Mesenchymal stem cell (in vitro differentiated cells and primary cell): Measurements from ENCODE around the gene CD1E.

Experiments used
- DNase-seq: peaks from one replicate; pipeline ENCODE4 v3.0.0-alpha.2; 2013
- H2AFZ ChIP-seq: one replicate; pipeline ENCODE4 v1.6.1; 2013; ENCODE audit warnings: low read depth, mild to moderate bottlenecking, control low read depth, inconsistent platforms, low read length, moderate library complexity
- H2AK5ac ChIP-seq: 2 replicates; pipeline ENCODE4 v1.6.1; 2013; ENCODE audit warnings: low read length, moderate library complexity, mild to moderate bottlenecking, inconsistent platforms; ENCODE audit not compliant: severe bottlenecking
- H2BK120ac ChIP-seq: one replicate; pipeline ENCODE4 v1.6.1; 2013; ENCODE audit warnings: low read depth, mild to moderate bottlenecking, inconsistent platforms, low read length, moderate library complexity
- H2BK12ac ChIP-seq, 2 experiments: one replicate each; pipeline ENCODE4 v1.6.1; 2013; ENCODE audit warnings: inconsistent platforms in 2 of 2, low read length in 2 of 2, mild to moderate bottlenecking in 2 of 2, moderate library complexity in 2 of 2, control low read depth in 1 of 2
- H2BK15ac ChIP-seq: one replicate; pipeline ENCODE4 v1.6.1; 2013; ENCODE audit warnings: mild to moderate bottlenecking, low read depth, inconsistent platforms; ENCODE audit not compliant: poor library complexity, severe bottlenecking
- H2BK5ac ChIP-seq: 2 replicates; pipeline ENCODE4 v1.6.1; 2013; ENCODE audit warnings: low read depth, mild to moderate bottlenecking, low read length, control low read depth, inconsistent platforms; ENCODE audit not compliant: poor library complexity, severe bottlenecking
- H3K14ac ChIP-seq, 2 experiments: one replicate each; pipeline ENCODE4 v1.6.1; 2013; ENCODE audit warnings: inconsistent platforms in 2 of 2, low read length in 2 of 2, control low read depth in 1 of 2, mild to moderate bottlenecking in 1 of 2, moderate library complexity in 1 of 2
- H3K18ac ChIP-seq, 2 experiments: one replicate each; pipeline ENCODE4 v1.6.1; 2013; ENCODE audit warnings: inconsistent platforms in 2 of 2, low read length in 2 of 2, control low read depth in 1 of 2, low read depth in 1 of 2, mild to moderate bottlenecking in 1 of 2
- H3K23ac ChIP-seq, 2 experiments: one replicate each; pipeline ENCODE4 v1.6.1; 2013; ENCODE audit warnings: inconsistent platforms in 2 of 2, low read length in 2 of 2, mild to moderate bottlenecking in 2 of 2, moderate library complexity in 2 of 2, control low read depth in 1 of 2
- H3K27ac ChIP-seq: 2 replicates; pipeline ENCODE4 v1.5.1; 2013; ENCODE audit warnings: mild to moderate bottlenecking, moderate library complexity, low read length, control low read depth, inconsistent platforms; ENCODE audit not compliant: poor library complexity, severe bottlenecking
- H3K27me3 ChIP-seq, 2 experiments: 2 replicates each; pipeline versions ENCODE4 v1.6.1 to v1.7.0; 2013; ENCODE audit warnings: low read length in 2 of 2, mild to moderate bottlenecking in 2 of 2, moderate library complexity in 2 of 2, control low read depth in 1 of 2, inconsistent platforms in 1 of 2; ENCODE audit not compliant: control insufficient read depth in 1 of 2, insufficient read depth in 1 of 2
- H3K36me3 ChIP-seq, 2 experiments: 2 replicates each; pipeline versions ENCODE4 v1.6.1 to v1.7.0; 2013; ENCODE audit warnings: low read length in 2 of 2, control low read depth in 1 of 2, inconsistent platforms in 1 of 2, low read depth in 1 of 2, mild to moderate bottlenecking in 1 of 2; ENCODE audit not compliant: insufficient read depth in 2 of 2, control insufficient read depth in 1 of 2
- H3K4ac ChIP-seq, 2 experiments: one replicate each; pipeline ENCODE4 v1.6.1; 2013; ENCODE audit warnings: inconsistent platforms in 2 of 2, low read length in 2 of 2, mild to moderate bottlenecking in 2 of 2, moderate library complexity in 2 of 2, control low read depth in 1 of 2, low read depth in 1 of 2
- H3K4me1 ChIP-seq: 2 replicates; pipeline ENCODE4 v1.6.1; 2013; ENCODE audit warnings: low read depth, low read length, control low read depth; ENCODE audit not compliant: control insufficient read depth, insufficient read depth
- H3K4me2 ChIP-seq: 2 replicates; pipeline ENCODE4 v1.6.1; 2013; ENCODE audit warnings: low read length, mild to moderate bottlenecking, inconsistent platforms; ENCODE audit not compliant: poor library complexity, severe bottlenecking
- H3K4me3 ChIP-seq, 2 experiments: 2 replicates each; pipeline versions ENCODE4 v1.5.1 to v1.7.0; 2013; ENCODE audit warnings: low read length in 2 of 2, mild to moderate bottlenecking in 2 of 2, control low read depth in 1 of 2, low read depth in 1 of 2; ENCODE audit not compliant: insufficient read depth in 1 of 2
- H3K79me1 ChIP-seq: replicated peaks from 2 replicates; pipeline ENCODE4 v1.6.1; 2013; ENCODE audit warnings: mild to moderate bottlenecking, control low read depth, low read length, inconsistent platforms; ENCODE audit not compliant: poor library complexity, severe bottlenecking
- H3K9ac ChIP-seq: 2 replicates; pipeline ENCODE4 v1.7.0; 2013; ENCODE audit warnings: mild to moderate bottlenecking, low read length, moderate library complexity
- H3K9me3 ChIP-seq: 2 replicates; pipeline ENCODE4 v1.7.0; 2013; ENCODE audit warnings: mild to moderate bottlenecking, low read length; ENCODE audit not compliant: control insufficient read depth
- H4K8ac ChIP-seq: one replicate; pipeline ENCODE4 v1.6.1; 2013; ENCODE audit warnings: inconsistent platforms, mild to moderate bottlenecking, low read length, moderate library complexity
- H4K91ac ChIP-seq: one replicate; pipeline ENCODE4 v1.6.1; 2013; ENCODE audit warnings: mild to moderate bottlenecking, low read length, inconsistent platforms
- WGBS: methylation state at CpG from one replicate; pipeline ENCODE4 v1.1.7; 2013; ENCODE audit warnings: mixed read lengths; 5-methylcytosine and 5-hydroxymethylcytosine counted together

CD1E gene

GRCh38 chr1:158329733-158330132 lies 24.0 kb upstream of the CD1E start:
- no peak overlapping the region for H2BK120ac ChIP-seq
- H4K8ac ChIP-seq: no peak overlapping the region
- H3K4ac ChIP-seq: no peak overlapping the region
- no peak overlapping the region for H3K4me2 ChIP-seq
- WGBS: 76% methylated on average over 2 of the region's 3 CpGs
- no peak for DNase-seq
- no peaks in the 10 kb centered on the region for H3K27me3 ChIP-seq
- no peaks in the 10 kb centered on the region for H3K36me3 ChIP-seq
- no peak overlapping the region for H3K14ac ChIP-seq
- no peak overlapping the region for H2BK12ac ChIP-seq
- no peak overlapping the region for H3K18ac ChIP-seq
- no peaks in the 10 kb centered on the region for H3K4me1 ChIP-seq
- H2AFZ ChIP-seq: no peak overlapping the region
- H3K23ac ChIP-seq: no peak overlapping the region
- no peak overlapping the region for H4K91ac ChIP-seq
- no peak overlapping the region for H2BK5ac ChIP-seq
- H3K4me3 ChIP-seq: no peak overlapping the region
- H3K79me1 ChIP-seq: no peaks in the 10 kb centered on the region
- H3K9ac ChIP-seq: no peak overlapping the region
- no peak overlapping the region for H2AK5ac ChIP-seq
- H2BK15ac ChIP-seq: no peak overlapping the region
- no peak overlapping the region for H3K27ac ChIP-seq
- no peaks in the 10 kb centered on the region for H3K9me3 ChIP-seq

- no peak overlapping the region for H3K14ac ChIP-seq
- no peak overlapping the region for H4K91ac ChIP-seq
- H3K9me3 ChIP-seq: no peaks in the 10 kb centered on the region
- no peak overlapping the region for H3K23ac ChIP-seq
- H2BK5ac ChIP-seq: no peak overlapping the region
- no peak overlapping the region for H3K4me2 ChIP-seq
- no peak overlapping the region for H2AFZ ChIP-seq
- no peak overlapping the region for H2BK120ac ChIP-seq
- H3K36me3 ChIP-seq: no peaks in the 10 kb centered on the region
- no peak overlapping the region for H2BK12ac ChIP-seq
- no peak overlapping the region for H3K18ac ChIP-seq
- DNase-seq: no peak
- H3K4me3 ChIP-seq: no peak overlapping the region
- H2BK15ac ChIP-seq: no peak overlapping the region
- no peaks in the 10 kb centered on the region for H3K4me1 ChIP-seq
- WGBS: 77% methylated on average over 11 of the region's 11 CpGs
- no peaks in the 10 kb centered on the region for H3K79me1 ChIP-seq
- H3K4ac ChIP-seq: no peak overlapping the region
- no peaks in the 10 kb centered on the region for H3K27me3 ChIP-seq
- H3K27ac ChIP-seq: no peak overlapping the region
- no peak overlapping the region for H4K8ac ChIP-seq
- H3K9ac ChIP-seq: no peak overlapping the region
- H2AK5ac ChIP-seq: no peak overlapping the region
Observed at GRCh38 chr1:158330391-158331105, 23.1 kb upstream of the CD1E start.

- no peak overlapping the region for H3K14ac ChIP-seq
- H2AFZ ChIP-seq: no peak overlapping the region
- H3K4me2 ChIP-seq: no peak overlapping the region
- no peak overlapping the region for H2AK5ac ChIP-seq
- no peaks in the 10 kb centered on the region for H3K79me1 ChIP-seq
- no peak overlapping the region for H2BK120ac ChIP-seq
- H3K18ac ChIP-seq: no peak overlapping the region
- 70% methylated on average over 1 of the region's 1 CpG for WGBS
- H3K4me1 ChIP-seq: no peaks in the 10 kb centered on the region
- H2BK5ac ChIP-seq: no peak overlapping the region
- H3K4me3 ChIP-seq: no peak overlapping the region
- no peak overlapping the region for H3K9ac ChIP-seq
- no peak overlapping the region for H3K27ac ChIP-seq
- no peak overlapping the region for H3K4ac ChIP-seq
- no peak overlapping the region for H2BK12ac ChIP-seq
- DNase-seq: no peak
- no peak overlapping the region for H2BK15ac ChIP-seq
- no peaks in the 10 kb centered on the region for H3K9me3 ChIP-seq
- H3K23ac ChIP-seq: no peak overlapping the region
- H3K36me3 ChIP-seq: no peaks in the 10 kb centered on the region
- H3K27me3 ChIP-seq: no peaks in the 10 kb centered on the region
- H4K8ac ChIP-seq: no peak overlapping the region
- H4K91ac ChIP-seq: no peak overlapping the region
Observed at GRCh38 chr1:158331106-158331425, 22.6 kb upstream of the CD1E start.

- Histone ChIP-seq H3K79me1 (no peaks in the 10 kb centered on the region), H3K9ac (no peak within 1 kb of the TSS), H3K4me1 (no peaks in the 10 kb centered on the region), H3K9me3 (no peaks in the 10 kb centered on the region), H2BK120ac (no peak within 1 kb of the TSS), H2BK15ac (no peak within 1 kb of the TSS), H4K91ac (no peak within 1 kb of the TSS), H3K36me3 (no peaks in the 10 kb centered on the region), H3K4me3 (no peak within 1 kb of the TSS), H2BK12ac (no peak within 1 kb of the TSS), H2BK5ac (no peak within 1 kb of the TSS), H4K8ac (no peak within 1 kb of the TSS), H3K23ac (no peak within 1 kb of the TSS), H3K18ac (no peak within 1 kb of the TSS), H3K4me2 (no peak within 1 kb of the TSS), H3K27me3 (no peaks in the 10 kb centered on the region), H3K27ac (no peak within 1 kb of the TSS), H2AK5ac (no peak within 1 kb of the TSS), H3K14ac (no peak within 1 kb of the TSS), H3K4ac (no peak within 1 kb of the TSS), H2AFZ (no peak within 1 kb of the TSS)
- 46% methylated on average over 1 of the region's 2 CpGs for WGBS
- no peak for DNase-seq
Observed at GRCh38 chr1:158331481-158332150, 22.1 kb upstream of the CD1E start, which contains the start of gene CD1B. TSS of gene CD1B (minus strand) at chr1:158331531. CDS start at chr1:158331423, 108 bp downstream.
